Muscle layer of duodenum (tissue), 2 donors: ENCODE results near the gene KIRREL1.
A peak's percentile ranks its signal among the peaks of the same experiment; 100 is the strongest.
"Not testable (repeated sequence)": the region's sequence is repeated elsewhere in the genome, so short reads cannot be mapped to it uniquely, and the experiment has no call there.

ENCODE experiments used
- H3K27ac ChIP-seq: one replicate; pipeline ENCODE4 v1.7.0; 2013; ENCODE audit warnings: mild to moderate bottlenecking, low read length
- H3K27me3 ChIP-seq: one replicate; pipeline ENCODE4 v1.7.0; 2013; ENCODE audit warnings: low read depth, mild to moderate bottlenecking, control low read depth, low read length
- H3K36me3 ChIP-seq, 2 donors: one replicate each; pipeline ENCODE4 v1.7.0; 2013; ENCODE audit warnings: low read length in 2 of 2, control low read depth in 1 of 2, mild to moderate bottlenecking in 1 of 2; ENCODE audit not compliant: insufficient read depth in 2 of 2, control insufficient read depth in 1 of 2
- H3K4me1 ChIP-seq, 2 donors: one replicate each; pipeline ENCODE4 v1.7.0; 2013; ENCODE audit warnings: low read length in 2 of 2, mild to moderate bottlenecking in 2 of 2, control low read depth in 1 of 2, moderate library complexity in 1 of 2; ENCODE audit not compliant: insufficient read depth in 2 of 2, control insufficient read depth in 1 of 2
- H3K4me3 ChIP-seq, 2 donors: one replicate each; pipeline ENCODE4 v1.7.0; 2013; ENCODE audit warnings: low read length in 2 of 2, low read depth in 1 of 2, mild to moderate bottlenecking in 1 of 2
- H3K9me3 ChIP-seq, 2 donors: one replicate each; pipeline ENCODE4 v1.7.0; 2013; ENCODE audit warnings: low read length in 2 of 2, control low read depth in 1 of 2, mild to moderate bottlenecking in 1 of 2; ENCODE audit not compliant: control insufficient read depth in 1 of 2
- donor health status: healthy.

The KIRREL1 gene

DNA sequence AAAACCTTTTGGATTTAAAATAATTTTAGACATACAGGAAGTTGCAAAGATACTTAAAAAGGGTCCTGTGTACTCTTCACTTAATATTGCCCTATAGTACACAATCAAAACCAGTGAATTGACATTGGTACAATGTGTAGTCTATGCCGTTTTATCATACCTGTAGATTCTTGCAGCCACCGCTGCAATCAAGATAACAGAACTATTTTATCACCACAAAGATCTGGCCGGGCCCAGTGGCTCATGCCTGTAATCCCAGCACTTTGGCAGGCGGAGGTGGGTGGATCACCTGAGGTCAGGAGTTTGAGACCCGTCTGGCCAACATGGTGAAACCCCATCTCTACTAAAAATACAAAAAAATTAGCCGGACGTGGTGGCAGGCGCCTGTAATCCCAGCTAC lies 135.1 kb downstream of the KIRREL1 start:
- H3K27ac ChIP-seq, H3K4me1 ChIP-seq, H3K9me3 ChIP-seq, H3K27me3 ChIP-seq, H3K4me3 ChIP-seq, H3K36me3 ChIP-seq: not testable (repeated sequence)

DNA sequence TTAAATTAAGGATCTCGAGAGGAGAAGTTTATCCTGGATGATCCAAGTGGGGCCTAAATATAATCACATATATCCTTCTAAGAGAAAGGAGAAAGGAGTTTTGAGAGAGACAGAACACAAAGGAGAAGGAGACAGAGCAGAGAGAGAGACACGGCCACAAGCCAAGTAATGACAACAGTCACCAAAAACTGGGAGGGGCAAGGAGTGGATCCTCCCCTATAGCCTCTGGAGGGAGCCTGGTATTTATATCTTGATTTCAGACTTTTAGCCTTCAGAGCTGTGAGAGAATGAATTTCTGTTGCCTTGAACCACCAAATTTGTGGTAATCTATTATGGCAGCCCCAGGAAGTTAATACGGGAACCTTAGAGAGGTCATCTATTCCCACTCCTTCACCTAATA lies 137.8 kb downstream of the KIRREL1 start:
- Histone ChIP-seq H3K36me3 (no peaks in the 10 kb centered on the region), H3K27ac (no peak overlapping the region), H3K27me3 (no peaks in the 10 kb centered on the region), H3K9me3 (no peaks in the 10 kb centered on the region), H3K4me3 (no peak overlapping the region), H3K4me1 (no peaks in the 10 kb centered on the region)

DNA sequence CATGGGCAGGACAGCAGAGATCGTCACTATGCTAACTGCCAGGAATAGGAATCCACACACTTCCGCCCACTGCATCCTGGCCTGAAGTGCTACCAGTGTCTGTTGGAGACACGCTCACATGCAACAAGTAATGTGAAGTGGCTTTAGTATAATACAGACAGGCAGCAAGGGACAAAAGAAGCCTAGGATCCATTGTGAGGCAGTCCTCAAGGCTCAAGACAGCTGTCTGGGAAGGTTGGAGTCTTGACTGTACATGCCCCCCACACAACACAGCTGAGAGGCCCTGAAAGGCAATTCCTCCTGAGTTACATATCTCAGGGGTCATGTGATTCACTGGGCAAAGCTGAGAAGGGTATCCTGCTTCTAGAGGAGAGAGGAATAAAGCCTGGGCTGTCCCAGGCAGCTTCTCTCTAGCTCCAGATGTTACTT lies 147.3 kb downstream of the KIRREL1 start:
- no peak overlapping the region for H3K27ac ChIP-seq
- peaks cover 0 to 3% of the 10 kb centered on the region in 2 donors for H3K36me3 ChIP-seq
- no peaks in the 10 kb centered on the region for H3K4me1 ChIP-seq
- no peaks in the 10 kb centered on the region for H3K27me3 ChIP-seq
- H3K4me3 ChIP-seq = no peak overlapping the region
- no peaks in the 10 kb centered on the region for H3K9me3 ChIP-seq

DNA sequence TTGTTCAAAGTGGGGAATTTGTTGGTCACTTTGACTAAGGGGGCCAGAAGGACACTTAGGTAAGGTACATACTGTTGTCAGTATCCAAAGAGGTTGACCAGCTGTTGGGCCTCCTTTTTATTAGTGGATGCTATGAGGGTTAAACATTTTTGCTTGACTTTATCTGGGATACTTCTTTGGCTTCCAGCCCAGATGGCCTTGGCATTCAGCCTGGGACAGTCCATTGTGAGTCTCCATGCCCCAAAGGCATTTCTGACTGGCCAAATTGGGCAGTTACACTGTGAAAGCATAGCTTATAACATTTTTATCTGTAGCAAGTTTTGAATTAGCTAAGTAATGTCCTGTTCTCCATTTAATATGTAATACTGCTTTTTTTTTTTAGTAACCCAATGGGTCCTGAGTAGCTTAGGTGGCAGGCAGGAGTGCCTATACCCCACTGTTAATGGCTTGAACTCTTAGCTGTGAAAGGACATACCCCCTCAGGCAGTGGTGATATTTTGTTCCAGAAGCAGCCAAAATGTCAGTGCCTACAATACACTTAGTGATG lies 151.8 kb downstream of the KIRREL1 start:
- H3K4me3 ChIP-seq = no peak overlapping the region
- peaks cover 0 to 3% of the 10 kb centered on the region in 2 donors for H3K36me3 ChIP-seq
- no peaks in the 10 kb centered on the region for H3K9me3 ChIP-seq
- H3K27me3 ChIP-seq = no peaks in the 10 kb centered on the region
- no peak overlapping the region for H3K27ac ChIP-seq
- H3K4me1 ChIP-seq = no peaks in the 10 kb centered on the region

DNA sequence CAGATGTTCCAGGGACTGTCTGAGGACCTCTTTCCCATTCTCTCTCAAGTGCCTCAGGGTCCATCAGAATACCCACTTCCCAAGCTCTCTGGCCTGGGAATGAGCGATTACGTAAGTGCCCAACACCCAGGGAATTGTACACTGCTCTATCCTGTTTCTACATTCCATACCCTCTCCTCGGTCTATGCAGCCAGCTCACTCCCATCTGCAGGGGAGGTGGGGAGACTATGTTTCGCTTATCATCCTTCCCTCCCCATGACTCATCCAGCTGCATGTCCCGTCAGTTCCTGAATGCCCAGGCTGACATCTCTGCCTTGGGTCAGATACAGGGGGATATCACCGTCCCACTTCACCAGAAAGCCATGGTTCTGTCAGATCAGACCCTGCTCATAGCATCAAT lies 152.7 kb downstream of the KIRREL1 start:
- Histone ChIP-seq H3K27me3 (no peaks in the 10 kb centered on the region), H3K36me3 (no peaks in the 10 kb centered on the region), H3K4me1 (no peaks in the 10 kb centered on the region), H3K9me3 (no peaks in the 10 kb centered on the region), H3K4me3 (no peak overlapping the region), H3K27ac (no peak overlapping the region)

DNA sequence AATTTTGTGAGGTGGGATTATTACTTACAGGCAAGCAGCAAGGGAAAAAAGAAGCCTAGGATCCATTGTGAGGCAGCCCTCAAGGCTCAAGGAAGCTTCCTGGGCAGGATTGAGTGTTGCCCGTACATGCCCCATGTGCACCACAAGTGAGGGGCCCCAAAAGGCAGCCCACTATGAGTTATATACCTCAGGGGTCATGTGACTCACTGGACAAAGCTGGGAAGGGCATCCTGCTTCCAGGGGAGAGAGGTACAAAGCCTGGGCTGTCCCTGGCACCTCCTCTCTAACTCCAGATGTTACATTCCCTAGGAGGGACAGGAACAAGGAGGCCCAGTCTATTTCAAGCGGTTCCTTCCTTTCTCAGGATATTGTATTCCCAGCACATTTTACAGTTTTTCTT lies 153.3 kb downstream of the KIRREL1 start:
- Histone ChIP-seq H3K36me3 (no peaks in the 10 kb centered on the region), H3K4me1 (no peaks in the 10 kb centered on the region), H3K27me3 (no peaks in the 10 kb centered on the region), H3K9me3 (no peaks in the 10 kb centered on the region), H3K27ac (no peak overlapping the region), H3K4me3 (no peak overlapping the region)

DNA sequence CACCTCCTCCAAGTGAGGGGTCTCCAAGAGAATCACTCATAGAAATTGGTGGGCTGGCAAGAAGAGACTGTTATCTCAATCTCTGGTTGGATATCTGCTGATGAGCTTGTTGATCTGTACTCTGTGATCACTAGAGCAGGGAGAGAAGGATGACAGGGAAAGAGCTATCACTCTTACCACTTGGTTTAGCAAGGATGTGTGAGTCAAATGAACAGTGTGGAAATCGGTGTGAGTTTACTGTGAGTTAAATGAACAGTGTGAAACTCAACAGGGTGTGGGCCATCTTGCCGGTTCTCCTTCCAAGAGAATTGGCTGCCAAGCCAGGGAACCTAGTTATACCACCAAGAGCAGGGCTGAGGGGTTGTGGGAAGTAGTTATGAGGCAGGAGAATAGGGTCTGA lies 154.0 kb downstream of the KIRREL1 start:
- Histone ChIP-seq H3K4me3 (no peak overlapping the region), H3K27ac (no peak overlapping the region), H3K4me1 (no peaks in the 10 kb centered on the region), H3K9me3 (no peaks in the 10 kb centered on the region), H3K36me3 (no peaks in the 10 kb centered on the region), H3K27me3 (no peaks in the 10 kb centered on the region)

DNA sequence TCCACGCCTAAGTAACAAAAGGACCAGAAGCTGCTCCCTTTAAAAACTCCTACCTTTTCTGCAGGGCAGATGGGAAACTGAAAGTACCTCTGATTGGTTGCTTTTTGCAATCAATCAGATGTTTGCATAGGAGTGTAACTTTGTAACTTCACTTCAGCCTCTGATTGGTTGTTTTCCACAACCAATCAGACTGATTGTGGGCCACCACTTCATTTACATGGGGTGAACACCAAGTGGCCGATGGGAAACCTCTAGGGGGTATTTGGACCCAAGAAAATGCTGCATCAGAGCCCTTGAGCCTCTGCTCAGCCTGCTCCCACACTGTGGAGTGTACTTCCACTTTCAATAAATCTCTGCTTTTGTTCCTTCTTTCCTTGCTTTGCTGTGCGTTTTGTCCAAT lies 154.4 kb downstream of the KIRREL1 start:
- Histone ChIP-seq H3K9me3 (no peaks in the 10 kb centered on the region), H3K36me3 (no peaks in the 10 kb centered on the region), H3K4me1 (no peaks in the 10 kb centered on the region), H3K27ac (no peak overlapping the region), H3K27me3 (no peaks in the 10 kb centered on the region), H3K4me3 (no peak overlapping the region)

DNA sequence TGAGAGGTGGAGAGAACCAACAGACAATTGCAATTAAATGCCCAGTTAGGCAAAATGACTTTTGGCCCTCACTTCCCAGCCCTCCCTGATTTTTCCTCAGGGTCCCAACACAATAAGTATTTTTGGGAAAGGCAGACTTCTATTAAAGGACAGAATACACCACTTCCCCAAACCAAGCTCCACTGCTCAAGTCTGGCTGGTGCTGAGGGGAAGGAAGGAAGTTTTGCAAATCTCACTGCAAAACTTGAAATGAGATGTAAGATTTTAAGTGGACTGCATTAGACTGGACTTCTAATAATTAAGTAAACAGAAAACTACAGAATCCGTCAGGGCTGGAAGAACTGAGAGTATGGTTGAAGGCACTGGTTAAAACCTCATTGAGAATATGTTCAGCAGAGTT lies 155.0 kb downstream of the KIRREL1 start:
- H3K4me1 ChIP-seq = no peaks in the 10 kb centered on the region
- H3K4me3 ChIP-seq = no peak overlapping the region
- no peaks in the 10 kb centered on the region for H3K9me3 ChIP-seq
- no peaks in the 10 kb centered on the region for H3K36me3 ChIP-seq
- no peaks in the 10 kb centered on the region for H3K27me3 ChIP-seq
- peak overlapping the region; percentile 56 for H3K27ac ChIP-seq

DNA sequence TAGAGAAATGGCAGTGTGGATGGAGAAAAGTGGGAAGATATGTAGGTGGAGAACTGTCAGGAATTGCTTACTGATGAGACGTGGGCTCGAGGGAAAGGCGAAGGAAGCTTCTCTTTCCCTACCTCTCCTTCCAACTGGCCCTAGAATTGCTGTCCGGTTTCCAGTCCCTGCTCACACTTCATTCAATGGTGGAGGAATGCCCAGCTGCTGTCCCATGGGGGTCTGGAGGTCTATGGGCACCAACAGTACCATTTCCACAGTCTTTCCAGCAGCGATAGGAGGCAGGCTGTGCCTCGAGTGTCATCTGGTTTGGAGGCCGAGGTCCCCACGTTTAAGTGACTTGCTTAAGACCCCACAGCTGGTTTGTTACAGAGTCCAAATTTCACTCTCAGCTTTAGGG lies 155.7 kb downstream of the KIRREL1 start:
- Histone ChIP-seq H3K36me3 (no peaks in the 10 kb centered on the region), H3K27me3 (no peaks in the 10 kb centered on the region), H3K4me1 (no peaks in the 10 kb centered on the region), H3K27ac (peak overlapping the region; percentile 56), H3K4me3 (peak overlapping the region; percentile 60), H3K9me3 (no peaks in the 10 kb centered on the region)
